GF-D8 (cell line): ENCODE results near the gene GBA2.

Source experiments
- DNase-seq: peaks from one replicate; lab custom pipeline; 2025; lab: John Stamatoyannopoulos, UW

Gene GBA2

GRCh38 chr9:35691757-35692301, 57.2 kb downstream of the GBA2 start:
- DNase-seq: no peak

- DNase-seq: no peak
These were observed 57.7 kb downstream of the GBA2 start for GRCh38 chr9:35691334-35691650.

DNA sequence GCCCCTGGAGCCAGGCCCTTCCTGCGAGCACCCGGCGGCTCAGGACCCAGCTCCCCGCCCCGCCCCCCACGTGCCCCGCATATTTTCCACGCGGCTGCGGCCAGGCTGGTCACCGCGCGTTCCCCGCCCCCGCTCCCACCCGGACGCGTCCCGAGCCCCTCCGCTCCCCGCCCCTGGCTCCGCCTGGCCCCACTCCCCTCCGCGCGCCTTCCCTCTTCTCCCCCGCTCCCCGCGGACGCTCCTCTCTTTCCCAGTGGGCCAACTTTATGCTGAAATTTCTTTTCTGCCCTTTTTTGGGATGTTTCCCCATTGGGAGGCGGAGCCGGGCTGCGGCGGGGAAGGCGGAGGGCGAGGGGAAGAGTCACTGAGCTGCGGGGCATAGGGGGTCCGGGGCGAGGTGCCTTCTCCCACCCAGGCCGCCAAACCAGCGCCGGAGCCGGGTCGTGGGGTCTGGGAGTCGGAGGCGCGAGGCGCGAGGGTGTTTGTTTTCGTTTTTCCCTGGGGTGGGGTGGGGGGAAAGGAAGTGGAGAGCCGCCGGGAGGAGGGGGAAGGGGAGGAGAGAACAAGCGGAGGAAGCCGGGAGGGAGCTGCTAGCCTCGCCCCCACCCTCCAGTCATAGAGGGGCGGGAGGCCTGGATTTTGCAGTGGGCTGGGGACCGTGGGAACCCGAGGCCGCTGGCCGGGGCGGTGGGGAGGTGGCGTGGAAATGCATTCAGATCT, 58.3 kb downstream of the GBA2 start:
- no peak for DNase-seq

DNA sequence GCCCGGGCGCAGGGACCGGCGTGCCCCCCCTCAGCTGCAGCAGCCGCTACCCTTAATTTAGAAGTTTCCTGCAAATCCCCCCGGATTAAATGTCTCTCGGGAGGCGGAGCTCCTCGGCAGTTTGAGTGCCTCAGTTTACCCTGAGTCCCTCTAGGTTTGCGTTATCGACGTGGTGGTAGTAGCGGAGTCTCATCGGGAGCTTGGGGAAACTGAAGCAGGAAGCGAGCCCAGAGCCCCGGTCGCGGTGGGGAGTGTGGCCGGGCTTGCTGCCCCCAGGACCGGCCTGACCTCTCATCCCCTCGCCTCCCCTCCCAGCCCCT, 58.8 kb downstream of the GBA2 start:
- DNase-seq: no peak

DNA sequence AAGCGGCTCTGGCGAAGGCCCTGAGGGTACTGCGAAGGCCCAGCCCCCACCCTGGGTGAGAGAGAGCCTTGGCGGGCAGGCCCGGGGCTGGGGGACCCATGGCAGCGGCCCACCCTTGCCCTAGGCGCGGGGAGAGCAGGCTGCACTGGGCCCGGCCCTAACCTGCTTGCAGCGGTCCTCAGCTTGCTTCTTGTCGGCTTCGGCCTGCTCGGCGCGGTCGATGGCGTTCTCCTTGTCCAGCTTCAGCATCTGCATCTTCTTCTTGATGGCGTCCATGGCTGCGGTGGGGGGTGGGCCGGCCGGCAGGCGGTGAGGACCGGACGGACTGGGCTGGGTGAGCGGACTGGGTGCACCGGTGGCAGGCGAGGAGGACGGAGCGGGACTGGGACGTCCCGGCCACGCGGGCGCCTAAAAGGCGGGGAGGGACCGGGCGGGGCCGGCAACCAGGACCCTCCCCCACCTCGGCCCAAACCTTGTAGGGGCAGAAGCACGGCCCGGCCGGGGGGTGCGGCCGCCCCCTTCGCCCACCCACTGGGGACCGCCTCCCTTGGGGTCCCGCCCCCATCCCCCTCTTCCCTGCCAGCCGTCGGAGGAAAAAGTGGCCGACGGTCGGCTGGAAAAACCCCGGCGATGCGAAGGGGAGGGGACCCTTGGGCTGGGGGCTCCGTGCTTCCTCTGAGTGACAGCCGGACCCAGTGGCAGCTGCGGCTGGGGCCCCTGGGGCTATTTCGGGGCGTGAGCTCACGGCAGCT, 59.3 kb downstream of the GBA2 start, which contains the start of gene TPM2:
Gene TPM2, minus strand, starts transcription at position 384 of the 752 bp plus-strand sequence. Its CDS starts 108 bp downstream, at position 276.
- DNase-seq: no peak

GRCh38 chr9:35688558-35689541, 60.2 kb downstream of the GBA2 start:
- DNase-seq: no peak

GRCh38 chr9:35687972-35688557, 61.0 kb downstream of the GBA2 start:
- DNase-seq: no peak

DNA sequence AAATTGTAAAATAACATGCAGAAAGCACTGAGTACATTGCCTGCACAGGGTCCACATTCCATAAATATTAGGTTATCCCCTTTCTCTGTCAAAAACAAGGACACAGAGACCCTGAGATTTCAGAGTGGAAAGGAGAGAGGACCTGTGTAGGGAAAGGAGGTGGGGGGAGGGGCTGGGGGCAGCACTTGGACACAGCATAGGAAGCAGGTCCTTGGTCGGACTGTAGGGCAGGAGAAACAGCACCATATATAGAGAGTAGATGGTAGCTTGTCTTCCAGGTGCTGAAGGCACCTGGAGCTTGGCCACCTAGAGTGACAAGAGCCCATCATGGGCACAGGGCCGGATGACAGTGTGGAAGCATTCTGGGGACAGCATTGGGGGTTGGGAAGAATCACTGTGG, 61.7 kb downstream of the GBA2 start:
- DNase-seq: no peak
